WTC11 (cell line): ENCODE measurements around the gene SIRT5. TPM values are rescaled to one million over a fixed set of nuclear protein-coding genes. Genes with fewer than 3 reads are reported as not detected.

Experiments
- ATAC-seq: fragments of 200-7000 bp; cut with Tn5 transposase; 2 replicates; pipeline ENCODE4 v1.10.0; 2021; ENCODE audit warnings: mild to moderate bottlenecking, moderate library complexity
- CTCF ChIA-PET: fragments of 300-600 bp; sonication (Branson Sonifier 250); formaldehyde crosslinking; loops from one replicate; lab custom pipeline; 2021; ENCODE audit warnings: antibody characterized with exemption; lab: Charles Lee
- POLR2A ChIA-PET: fragments of 350-600 bp; sonication (Branson Sonifier 250); formaldehyde crosslinking; loops from one replicate; lab custom pipeline; 2021; ENCODE audit warnings: antibody characterized with exemption; lab: Charles Lee
- DNase-seq: peaks from one replicate; pipeline ENCODE4 v3.0.0; 2021; ENCODE audit warnings: low spot score
- H3K27ac Mint-ChIP-seq: 2 replicates; pipeline ENCODE4 v1.8.0; 2021; ENCODE audit warnings: mixed read lengths
- H3K27me3 Mint-ChIP-seq: 2 replicates; pipeline ENCODE4 v1.8.0; 2021; ENCODE audit warnings: low read depth, mild to moderate bottlenecking, moderate library complexity, mixed read lengths
- H3K36me3 Mint-ChIP-seq: 2 replicates; pipeline ENCODE4 v1.8.0; 2021; ENCODE audit warnings: mixed read lengths
- H3K4me1 Mint-ChIP-seq: 2 replicates; pipeline ENCODE4 v1.8.0; 2022; ENCODE audit warnings: mixed read lengths
- H3K4me3 Mint-ChIP-seq: 2 replicates; pipeline ENCODE4 v1.8.0; 2021; ENCODE audit warnings: mild to moderate bottlenecking, moderate library complexity, mixed read lengths
- H3K9me3 Mint-ChIP-seq: 2 replicates; pipeline ENCODE4 v1.8.0; 2021; ENCODE audit warnings: mixed read lengths
- ATF1 ChIP-seq: sonication (generic); formaldehyde crosslinking; IDR thresholded peaks from 2 replicates; pipeline ENCODE4 v1.8.1; 2023; ENCODE audit warnings: mild to moderate bottlenecking, moderate library complexity, missing genetic modification reagents
- ELF4 ChIP-seq: sonication (generic); formaldehyde crosslinking; IDR thresholded peaks from 2 replicates; pipeline ENCODE4 v1.8.1; 2022; ENCODE audit warnings: low read depth, mild to moderate bottlenecking, moderate library complexity, missing genetic modification reagents
- ERG ChIP-seq: fragments of 250-450 bp; sonication (Bioruptor Pico); IDR thresholded peaks from 2 replicates; pipeline ENCODE4 v1.8.0; 2021; ENCODE audit warnings: mild to moderate bottlenecking
- PREB ChIP-seq: sonication (generic); formaldehyde crosslinking; IDR thresholded peaks from 2 replicates; pipeline ENCODE4 v1.8.1; 2022; ENCODE audit warnings: mild to moderate bottlenecking, missing genetic modification reagents, moderate library complexity, borderline replicate concordance
- SMAD3 ChIP-seq: sonication (generic); formaldehyde crosslinking; IDR thresholded peaks from 2 replicates; pipeline ENCODE4 v1.8.0; 2022; ENCODE audit warnings: missing genetic modification reagents, mild to moderate bottlenecking, borderline replicate concordance
- TEAD1 ChIP-seq: sonication (generic); formaldehyde crosslinking; IDR thresholded peaks from 2 replicates; pipeline ENCODE4 v1.8.0; 2022; ENCODE audit warnings: mild to moderate bottlenecking, missing genetic modification reagents
- USF1 ChIP-seq: sonication (generic); formaldehyde crosslinking; IDR thresholded peaks from 2 replicates; pipeline ENCODE4 v1.8.0; 2022; ENCODE audit warnings: mild to moderate bottlenecking, missing genetic modification reagents
- ZMAT4 ChIP-seq: fragments of 250-450 bp; sonication (Bioruptor Pico); IDR thresholded peaks from 2 replicates; pipeline ENCODE4 v1.9.0; 2021; ENCODE audit warnings: mild to moderate bottlenecking
- ZNF219 ChIP-seq: sonication (generic); formaldehyde crosslinking; IDR thresholded peaks from 2 replicates; pipeline ENCODE4 v1.8.0; 2023; ENCODE audit warnings: missing genetic modification reagents, mild to moderate bottlenecking, borderline replicate concordance
- ZNF416 ChIP-seq: fragments of 250-450 bp; sonication (Bioruptor Pico); IDR thresholded peaks from 2 replicates; pipeline ENCODE4 v1.9.0; 2021; ENCODE audit warnings: mild to moderate bottlenecking, inconsistent platforms
- total RNA-seq: library from RNA; stranded (reverse); gene quantifications from 3 replicates; pipeline ENCODE4 v1.2.3, GENCODE V29; 2021
- TF ChIP-seq, protein P1 (sequence below): sonication (generic); formaldehyde crosslinking; IDR thresholded peaks from 2 replicates; pipeline ENCODE4 v1.8.0; 2023; ENCODE audit warnings: missing genetic modification reagents
- TF ChIP-seq, protein P2 (sequence below): fragments of 250-450 bp; sonication (Bioruptor Pico); IDR thresholded peaks from 2 replicates; pipeline ENCODE4 v1.9.0; 2021; ENCODE audit warnings: mild to moderate bottlenecking, borderline replicate concordance
- TF ChIP-seq, protein P3 (sequence below): sonication (generic); formaldehyde crosslinking; IDR thresholded peaks from 2 replicates; pipeline ENCODE4 v1.8.1; 2023; ENCODE audit warnings: mild to moderate bottlenecking, missing genetic modification reagents, moderate library complexity

SIRT5 gene
- total RNA-seq, 1 experiment from 2014 or later: 11.8 TPM

DNA sequence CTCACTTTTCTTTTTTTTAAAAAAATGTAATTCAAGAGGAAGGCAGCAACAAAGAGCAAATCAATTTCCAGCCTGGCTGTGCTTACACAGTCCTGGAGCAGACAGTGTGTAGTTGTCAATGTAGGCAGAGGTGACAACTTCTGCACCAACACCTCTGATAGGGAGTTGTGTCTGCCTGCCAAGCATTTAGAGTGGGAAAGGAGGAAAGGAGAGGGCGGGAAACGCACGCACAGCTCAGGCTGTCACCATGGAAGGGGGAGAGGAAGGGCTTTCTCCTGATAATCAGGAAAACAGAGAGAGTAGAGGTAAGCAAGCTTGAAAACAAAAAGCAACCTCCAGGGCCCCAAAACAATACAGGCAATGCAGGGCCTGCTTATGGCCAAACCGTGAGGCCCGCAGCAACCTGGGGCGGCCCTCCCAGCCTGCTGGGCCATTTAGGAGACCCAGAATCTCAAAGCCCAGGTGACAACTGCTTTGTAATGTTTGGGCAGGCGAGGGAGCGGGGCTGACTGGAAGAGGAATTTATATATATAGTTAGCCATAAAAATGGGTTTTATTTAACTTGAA is 45.5 kb upstream of the SIRT5 start (continued):
- TF ChIP-seq, protein P1, sequence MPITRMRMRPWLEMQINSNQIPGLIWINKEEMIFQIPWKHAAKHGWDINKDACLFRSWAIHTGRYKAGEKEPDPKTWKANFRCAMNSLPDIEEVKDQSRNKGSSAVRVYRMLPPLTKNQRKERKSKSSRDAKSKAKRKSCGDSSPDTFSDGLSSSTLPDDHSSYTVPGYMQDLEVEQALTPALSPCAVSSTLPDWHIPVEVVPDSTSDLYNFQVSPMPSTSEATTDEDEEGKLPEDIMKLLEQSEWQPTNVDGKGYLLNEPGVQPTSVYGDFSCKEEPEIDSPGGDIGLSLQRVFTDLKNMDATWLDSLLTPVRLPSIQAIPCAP (CRISPR knock-in tag): no peak
- no peak for TF ChIP-seq USF1 (CRISPR knock-in tag)
- TF ChIP-seq, all 79 proteins: peak for 0

DNA sequence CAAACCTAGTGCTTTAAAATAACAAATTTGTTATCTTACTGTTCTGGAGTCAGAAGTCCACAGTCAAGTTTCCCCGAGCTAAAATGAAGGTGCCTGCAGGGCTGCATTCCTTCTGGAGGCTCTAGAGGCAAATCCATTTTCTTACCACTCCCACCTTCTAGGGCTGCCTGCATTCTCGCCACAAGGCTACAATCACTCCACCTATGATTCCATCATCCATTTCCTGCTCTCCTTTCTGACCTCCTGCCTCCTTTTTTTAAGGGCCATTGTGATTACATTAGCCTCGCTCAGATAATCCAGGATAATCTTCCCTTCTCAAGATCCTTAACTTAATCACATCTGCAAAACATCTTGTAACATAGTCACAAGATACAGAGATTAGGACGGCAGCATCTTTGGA is 42.4 kb upstream of the SIRT5 start:
- ATAC-seq (peak; percentile 66), DNase-seq (no peak)
- no peak for TF ChIP-seq ELF4
- TF ChIP-seq ZMAT4 (CRISPR knock-in tag): no peak
- TF ChIP-seq ZNF219 (CRISPR knock-in tag): no peak
- TF ChIP-seq ZNF416 (CRISPR knock-in tag): no peak
- no peak for TF ChIP-seq ATF1 (CRISPR knock-in tag)
- TF ChIP-seq TEAD1 (CRISPR knock-in tag): no peak
- TF ChIP-seq ERG (CRISPR knock-in tag): no peak
- TF ChIP-seq SMAD3 (CRISPR knock-in tag): no peak
- TF ChIP-seq, protein P2, sequence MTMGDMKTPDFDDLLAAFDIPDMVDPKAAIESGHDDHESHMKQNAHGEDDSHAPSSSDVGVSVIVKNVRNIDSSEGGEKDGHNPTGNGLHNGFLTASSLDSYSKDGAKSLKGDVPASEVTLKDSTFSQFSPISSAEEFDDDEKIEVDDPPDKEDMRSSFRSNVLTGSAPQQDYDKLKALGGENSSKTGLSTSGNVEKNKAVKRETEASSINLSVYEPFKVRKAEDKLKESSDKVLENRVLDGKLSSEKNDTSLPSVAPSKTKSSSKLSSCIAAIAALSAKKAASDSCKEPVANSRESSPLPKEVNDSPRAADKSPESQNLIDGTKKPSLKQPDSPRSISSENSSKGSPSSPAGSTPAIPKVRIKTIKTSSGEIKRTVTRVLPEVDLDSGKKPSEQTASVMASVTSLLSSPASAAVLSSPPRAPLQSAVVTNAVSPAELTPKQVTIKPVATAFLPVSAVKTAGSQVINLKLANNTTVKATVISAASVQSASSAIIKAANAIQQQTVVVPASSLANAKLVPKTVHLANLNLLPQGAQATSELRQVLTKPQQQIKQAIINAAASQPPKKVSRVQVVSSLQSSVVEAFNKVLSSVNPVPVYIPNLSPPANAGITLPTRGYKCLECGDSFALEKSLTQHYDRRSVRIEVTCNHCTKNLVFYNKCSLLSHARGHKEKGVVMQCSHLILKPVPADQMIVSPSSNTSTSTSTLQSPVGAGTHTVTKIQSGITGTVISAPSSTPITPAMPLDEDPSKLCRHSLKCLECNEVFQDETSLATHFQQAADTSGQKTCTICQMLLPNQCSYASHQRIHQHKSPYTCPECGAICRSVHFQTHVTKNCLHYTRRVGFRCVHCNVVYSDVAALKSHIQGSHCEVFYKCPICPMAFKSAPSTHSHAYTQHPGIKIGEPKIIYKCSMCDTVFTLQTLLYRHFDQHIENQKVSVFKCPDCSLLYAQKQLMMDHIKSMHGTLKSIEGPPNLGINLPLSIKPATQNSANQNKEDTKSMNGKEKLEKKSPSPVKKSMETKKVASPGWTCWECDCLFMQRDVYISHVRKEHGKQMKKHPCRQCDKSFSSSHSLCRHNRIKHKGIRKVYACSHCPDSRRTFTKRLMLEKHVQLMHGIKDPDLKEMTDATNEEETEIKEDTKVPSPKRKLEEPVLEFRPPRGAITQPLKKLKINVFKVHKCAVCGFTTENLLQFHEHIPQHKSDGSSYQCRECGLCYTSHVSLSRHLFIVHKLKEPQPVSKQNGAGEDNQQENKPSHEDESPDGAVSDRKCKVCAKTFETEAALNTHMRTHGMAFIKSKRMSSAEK: no peak
- no peak for TF ChIP-seq PREB (CRISPR knock-in tag)
- TF ChIP-seq, protein P1 (CRISPR knock-in tag): no peak
- TF ChIP-seq, protein P3, sequence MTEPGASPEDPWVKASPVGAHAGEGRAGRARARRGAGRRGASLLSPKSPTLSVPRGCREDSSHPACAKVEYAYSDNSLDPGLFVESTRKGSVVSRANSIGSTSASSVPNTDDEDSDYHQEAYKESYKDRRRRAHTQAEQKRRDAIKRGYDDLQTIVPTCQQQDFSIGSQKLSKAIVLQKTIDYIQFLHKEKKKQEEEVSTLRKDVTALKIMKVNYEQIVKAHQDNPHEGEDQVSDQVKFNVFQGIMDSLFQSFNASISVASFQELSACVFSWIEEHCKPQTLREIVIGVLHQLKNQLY (CRISPR knock-in tag): no peak
- Mint-ChIP-seq H3K4me1 (peaks cover 47% of the 10 kb centered on the region), H3K4me3 (no peak overlapping the region), H3K27me3 (no peaks in the 10 kb centered on the region), H3K9me3 (no peaks in the 10 kb centered on the region), H3K27ac (0 out of 2 replicates have a peak overlapping the region, but pooled peaks have one; percentile 27), H3K36me3 (no peaks in the 10 kb centered on the region)
- POLR2A ChIA-PET: no interaction called here
- CTCF ChIA-PET: interaction anchor here (0.5 to 1.4 kb wide), 5 partner anchors 17 to 204 kb away, joined by 3 to 4 read pairs (median 3); partner anchors contain the start of genes SIRT5 and TBC1D7
